OCI-LY1 (cell line): Measurements from ENCODE around the gene CACNA2D3.

Experiments
- H2AFZ ChIP-seq: fragments of 200-600 bp; sonication (generic), shearing (Covaris generic); 2 replicates; pipeline ENCODE4 v1.6.0; 2014; ENCODE audit warnings: antibody characterized with exemption, mild to moderate bottlenecking, low read length
- H3F3A ChIP-seq: fragments of 200-600 bp; sonication (generic), shearing (Covaris generic); 2 replicates; pipeline ENCODE4 v1.6.0; 2014; ENCODE audit warnings: mild to moderate bottlenecking, antibody characterized with exemption, low read length, moderate library complexity; ENCODE audit not compliant: insufficient read depth
- H3K27ac ChIP-seq: fragments of 200-600 bp; sonication (generic); 2 replicates; pipeline ENCODE4 v1.5.1; 2014; ENCODE audit warnings: low read length, mixed run types, mild to moderate bottlenecking, low read depth; ENCODE audit not compliant: poor library complexity, severe bottlenecking
- H3K27me3 ChIP-seq: fragments of 200-600 bp; sonication (generic); 2 replicates; pipeline ENCODE4 v1.6.0; 2014; ENCODE audit warnings: antibody characterized with exemption, mild to moderate bottlenecking, low read length, moderate library complexity; ENCODE audit not compliant: insufficient read depth
- H3K36me3 ChIP-seq: fragments of 200-600 bp; sonication (generic); 2 replicates; pipeline ENCODE4 v1.6.1; 2014; ENCODE audit warnings: mild to moderate bottlenecking, antibody characterized with exemption, low read length, moderate library complexity, mixed read lengths; ENCODE audit not compliant: insufficient read depth
- H3K4me1 ChIP-seq: fragments of 200-600 bp; sonication (generic); 2 replicates; pipeline ENCODE4 v1.5.1; 2014; ENCODE audit warnings: mild to moderate bottlenecking, low read length, moderate library complexity; ENCODE audit not compliant: insufficient read depth, severe bottlenecking
- H3K4me2 ChIP-seq: fragments of 200-600 bp; sonication (generic), shearing (Covaris generic); 2 replicates; pipeline ENCODE4 v1.6.1; 2014; ENCODE audit warnings: low read length
- H3K4me3 ChIP-seq: fragments of 200-600 bp; sonication (generic); 2 replicates; pipeline ENCODE4 v1.5.1; 2014; ENCODE audit warnings: low read length, low read depth, mild to moderate bottlenecking, mixed read lengths; ENCODE audit not compliant: poor library complexity, severe bottlenecking
- H3K79me2 ChIP-seq: fragments of 200-600 bp; shearing (Covaris generic); 2 replicates; pipeline ENCODE4 v1.6.1; 2016; ENCODE audit warnings: mixed run types, low read length, mixed read lengths; ENCODE audit not compliant: insufficient read depth
- H3K9ac ChIP-seq: fragments of 200-600 bp; sonication (generic), shearing (Covaris generic); 2 replicates; pipeline ENCODE4 v1.6.1; 2014; ENCODE audit warnings: mild to moderate bottlenecking, low read length, mixed read lengths
- H3K9me2 ChIP-seq: fragments of 200-600 bp; sonication (generic), shearing (Covaris generic); 2 replicates; pipeline ENCODE4 v1.6.1; 2014; ENCODE audit warnings: low read depth, mild to moderate bottlenecking, low read length, mixed read lengths
- H3K9me3 ChIP-seq: fragments of 200-600 bp; shearing (Covaris generic); 2 replicates; pipeline ENCODE4 v1.6.1; 2014; ENCODE audit warnings: low read length, mixed read lengths
- H4K20me1 ChIP-seq: fragments of 200-600 bp; sonication (generic), shearing (Covaris generic); 2 replicates; pipeline ENCODE4 v1.6.0; 2016; ENCODE audit warnings: mild to moderate bottlenecking, low read length; ENCODE audit not compliant: insufficient read depth
- CTCF ChIP-seq: fragments of 200-600 bp; sonication (generic), shearing (Covaris generic); IDR thresholded peaks from 2 replicates; pipeline ENCODE4 v1.5.1; 2017; ENCODE audit warnings: mild to moderate bottlenecking, antibody characterized with exemption, low read length, moderate library complexity, mixed read lengths
- EZH2 ChIP-seq: fragments of 200-600 bp; sonication (generic), shearing (Covaris generic); IDR thresholded peaks from 2 replicates; pipeline ENCODE4 v1.8.0; 2017; ENCODE audit warnings: borderline replicate concordance, mixed run types, mild to moderate bottlenecking, antibody characterized with exemption, low read length, moderate library complexity, mixed read lengths

CACNA2D3 gene

GRCh38 chr3:54520060-54520459, 397.7 kb downstream of the CACNA2D3 start:
- no peak overlapping the region for H3K27ac ChIP-seq
- no peak overlapping the region for H3K4me2 ChIP-seq
- H3K9ac ChIP-seq = no peak overlapping the region
- H3K36me3 ChIP-seq = no peaks in the 10 kb centered on the region
- H3F3A ChIP-seq = no peaks in the 10 kb centered on the region
- H3K9me2 ChIP-seq = no peaks in the 10 kb centered on the region
- H3K9me3 ChIP-seq = no peaks in the 10 kb centered on the region
- H2AFZ ChIP-seq = no peak overlapping the region
- no peak for TF ChIP-seq EZH2
- no peak for TF ChIP-seq CTCF
- no peaks in the 10 kb centered on the region for H3K79me2 ChIP-seq
- no peak overlapping the region for H3K4me3 ChIP-seq
- H3K27me3 ChIP-seq = no peaks in the 10 kb centered on the region
- no peaks in the 10 kb centered on the region for H3K4me1 ChIP-seq
- H4K20me1 ChIP-seq = no peaks in the 10 kb centered on the region

GRCh38 chr3:54527521-54527920, 405.2 kb downstream of the CACNA2D3 start:
- H3K79me2 ChIP-seq = no peaks in the 10 kb centered on the region
- H3F3A ChIP-seq = no peaks in the 10 kb centered on the region
- no peaks in the 10 kb centered on the region for H4K20me1 ChIP-seq
- TF ChIP-seq CTCF (no peak), EZH2 (no peak)
- no peak overlapping the region for H3K4me3 ChIP-seq
- no peak overlapping the region for H2AFZ ChIP-seq
- no peak overlapping the region for H3K4me2 ChIP-seq
- no peaks in the 10 kb centered on the region for H3K4me1 ChIP-seq
- H3K36me3 ChIP-seq = no peaks in the 10 kb centered on the region
- H3K27ac ChIP-seq = no peak overlapping the region
- no peaks in the 10 kb centered on the region for H3K27me3 ChIP-seq
- H3K9me2 ChIP-seq = no peaks in the 10 kb centered on the region
- no peaks in the 10 kb centered on the region for H3K9me3 ChIP-seq
- H3K9ac ChIP-seq = no peak overlapping the region

GRCh38 chr3:54527953-54528352, 405.6 kb downstream of the CACNA2D3 start:
- Histone ChIP-seq H2AFZ (no peak overlapping the region), H3K9me3 (no peaks in the 10 kb centered on the region), H3K4me2 (no peak overlapping the region), H3K36me3 (no peaks in the 10 kb centered on the region), H3K27me3 (no peaks in the 10 kb centered on the region), H3K4me1 (no peaks in the 10 kb centered on the region), H3K4me3 (no peak overlapping the region), H4K20me1 (no peaks in the 10 kb centered on the region), H3K27ac (no peak overlapping the region), H3K9ac (no peak overlapping the region), H3F3A (no peaks in the 10 kb centered on the region), H3K9me2 (no peaks in the 10 kb centered on the region), H3K79me2 (no peaks in the 10 kb centered on the region)
- no peak for TF ChIP-seq EZH2
- no peak for TF ChIP-seq CTCF
